HEK293 (cell line): ENCODE results near the gene LRRC8C.

Experiments
- CTCF ChIA-PET: fragments of 350-600 bp; formaldehyde crosslinking; extraction: SDS; loops from one replicate; lab custom pipeline; 2021; ENCODE audit warnings: antibody characterized with exemption; lab: Yijun Ruan, JAX
- POLR2A ChIA-PET: fragments of 300-600 bp; formaldehyde crosslinking; extraction: SDS; loops from one replicate; lab custom pipeline; 2020; ENCODE audit warnings: antibody characterized with exemption, inconsistent platforms; lab: Yijun Ruan, JAX
- H3K27ac ChIP-seq: fragments of 200-500 bp; sonication (Bioruptor generic); 2 replicates; pipeline ENCODE4 v1.5.1; 2014; ENCODE audit warnings: low read depth, low read length, control low read depth, inconsistent platforms; ENCODE audit errors: extremely low read depth
- H3K36me3 ChIP-seq, 2 experiments: fragments of 200-500 bp in 1 of 2; sonication (Bioruptor generic) in 1 of 2; 1 replicate in 1 of 2; 2 replicates in 1 of 2; pipeline ENCODE4 v1.5.1; 2014 to 2017; ENCODE audit warnings: inconsistent platforms in 2 of 2, low read length in 2 of 2; ENCODE audit not compliant: control insufficient read depth in 2 of 2, insufficient read depth in 1 of 2
- H3K4me1 ChIP-seq: fragments of 200-500 bp; sonication (Bioruptor generic); 2 replicates; pipeline ENCODE4 v1.5.1; 2014; ENCODE audit warnings: mild to moderate bottlenecking, low read length, inconsistent platforms; ENCODE audit not compliant: control insufficient read depth, insufficient read depth
- H3K4me3 ChIP-seq: 2 replicates; pipeline ENCODE4 v1.5.1; 2011; ENCODE audit warnings: low read depth, mild to moderate bottlenecking, control low read depth, low read length, moderate library complexity
- H3K9me3 ChIP-seq: fragments of 200-500 bp; sonication (Bioruptor generic); 2 replicates; pipeline ENCODE4 v1.5.1; 2014; ENCODE audit warnings: low read depth, low read length, inconsistent platforms; ENCODE audit not compliant: control insufficient read depth, insufficient read depth
- HOXD13 ChIP-seq: sonication (generic); formaldehyde crosslinking; IDR thresholded peaks from 2 replicates; pipeline ENCODE4 v1.8.0; 2022; ENCODE audit warnings: missing genetic modification reagents, borderline replicate concordance
- KLF10 ChIP-seq: fragments of 450-650 bp; IDR thresholded peaks from 2 replicates; pipeline ENCODE4 v1.5.1; 2018; ENCODE audit warnings: missing biosample characterization, mild to moderate bottlenecking, missing genetic modification characterization
- SETDB1 ChIP-seq: IDR thresholded peaks from one replicate; pipeline ENCODE4 v1.6.1; 2017; ENCODE audit warnings: mild to moderate bottlenecking, low read length, moderate library complexity, mixed read lengths; ENCODE audit not compliant: insufficient read length
- ZNF10 ChIP-seq: fragments of 450-650 bp; formaldehyde crosslinking; IDR thresholded peaks from 2 replicates; pipeline ENCODE4 v1.5.1; 2017; ENCODE audit warnings: missing biosample characterization, missing genetic modification characterization
- ZNF16 ChIP-seq: fragments of 450-650 bp; formaldehyde crosslinking; IDR thresholded peaks from 2 replicates; pipeline ENCODE4 v1.5.1; 2016; ENCODE audit warnings: low read depth, missing biosample characterization, missing genetic modification characterization
- ZNF274 ChIP-seq, 2 experiments: fragments of 200-500 bp in 1 of 2; fragments of 450-650 bp in 1 of 2; sonication (Bioruptor generic) in 1 of 2; formaldehyde crosslinking in 1 of 2; IDR thresholded peaks; 2 replicates each; pipeline versions ENCODE4 v1.5.1 to v1.6.1; 2014 to 2016; ENCODE audit warnings: borderline replicate concordance in 1 of 2, inconsistent platforms in 1 of 2, low read length in 1 of 2, missing biosample characterization in 1 of 2, missing genetic modification characterization in 1 of 2
- ZNF324 ChIP-seq: fragments of 450-650 bp; formaldehyde crosslinking; IDR thresholded peaks from 2 replicates; pipeline ENCODE4 v1.5.1; 2016; ENCODE audit warnings: missing biosample characterization, missing genetic modification characterization
- ZNF473 ChIP-seq: fragments of 450-650 bp; formaldehyde crosslinking; IDR thresholded peaks from 2 replicates; pipeline ENCODE4 v1.5.1; 2017; ENCODE audit warnings: missing biosample characterization, missing genetic modification characterization
- ZNF48 ChIP-seq: fragments of 450-650 bp; formaldehyde crosslinking; IDR thresholded peaks from 2 replicates; pipeline ENCODE4 v1.5.1; 2016; ENCODE audit warnings: missing biosample characterization, missing genetic modification characterization
- ZNF510 ChIP-seq: fragments of 450-650 bp; formaldehyde crosslinking; IDR thresholded peaks from 2 replicates; pipeline ENCODE4 v1.5.1; 2018; ENCODE audit warnings: mild to moderate bottlenecking, missing genetic modification characterization, missing biosample characterization; ENCODE audit not compliant: insufficient replicate concordance
- ZNF544 ChIP-seq: fragments of 450-650 bp; formaldehyde crosslinking; IDR thresholded peaks from 2 replicates; pipeline ENCODE4 v1.5.0; 2017; ENCODE audit warnings: missing biosample characterization, missing genetic modification characterization
- ZNF658 ChIP-seq: fragments of 450-650 bp; formaldehyde crosslinking; IDR thresholded peaks from 2 replicates; pipeline ENCODE4; 2016; ENCODE audit warnings: missing biosample characterization, missing genetic modification characterization
- ZNF776 ChIP-seq: fragments of 450-650 bp; formaldehyde crosslinking; IDR thresholded peaks from 2 replicates; pipeline ENCODE4 v1.5.0; 2017; ENCODE audit warnings: missing biosample characterization, missing genetic modification characterization, borderline replicate concordance
- ZSCAN23 ChIP-seq: fragments of 450-650 bp; formaldehyde crosslinking; IDR thresholded peaks from 2 replicates; pipeline ENCODE4 v1.5.1; 2016; ENCODE audit warnings: missing biosample characterization, missing genetic modification characterization
- TF ChIP-seq, protein P1 (sequence below): fragments of 450-650 bp; formaldehyde crosslinking; conservative IDR thresholded peaks from 2 replicates; pipeline ENCODE4 v1.5.1; 2016; ENCODE audit warnings: low read depth, missing biosample characterization, missing genetic modification characterization
- TF ChIP-seq, protein P2 (sequence below): fragments of 450-650 bp; formaldehyde crosslinking; conservative IDR thresholded peaks from 2 replicates; pipeline ENCODE4 v1.5.1; 2016; ENCODE audit warnings: low read depth, missing biosample characterization, missing genetic modification characterization
- TF ChIP-seq, protein P3 (sequence below): IDR thresholded peaks from 2 replicates; pipeline ENCODE4 v1.6.1; 2011; ENCODE audit warnings: mild to moderate bottlenecking, low read depth, low read length, borderline replicate concordance
- TF ChIP-seq, protein P4 (sequence below): fragments of 450-650 bp; formaldehyde crosslinking; IDR thresholded peaks from 2 replicates; pipeline ENCODE4 v1.5.1; 2016; ENCODE audit warnings: missing biosample characterization, missing genetic modification characterization
- TF ChIP-seq, protein P5 (sequence below): fragments of 450-650 bp; formaldehyde crosslinking; IDR thresholded peaks from 2 replicates; pipeline ENCODE4 v1.5.1; 2016; ENCODE audit warnings: missing biosample characterization, missing genetic modification characterization

LRRC8C gene

DNA sequence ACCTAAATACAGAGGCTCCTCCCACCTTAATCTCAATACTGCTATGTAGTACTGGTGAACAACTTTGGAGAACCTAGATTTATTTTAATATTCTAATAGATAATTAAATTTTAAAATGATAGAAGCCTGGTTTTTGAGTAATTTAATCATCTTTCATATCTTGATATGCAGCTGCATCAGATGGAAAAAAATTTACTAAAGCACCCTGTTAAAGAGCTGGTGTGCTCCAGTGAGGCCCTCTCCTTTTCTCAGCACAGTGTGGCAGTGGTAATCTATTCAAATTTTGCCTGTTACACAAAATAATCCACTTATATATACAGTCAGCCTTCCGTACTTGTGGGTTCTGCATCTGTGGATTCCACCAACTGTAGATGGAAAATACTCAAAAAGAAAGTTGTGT lies 82.8 kb downstream of the LRRC8C start (continued):
- TF ChIP-seq, protein P1, sequence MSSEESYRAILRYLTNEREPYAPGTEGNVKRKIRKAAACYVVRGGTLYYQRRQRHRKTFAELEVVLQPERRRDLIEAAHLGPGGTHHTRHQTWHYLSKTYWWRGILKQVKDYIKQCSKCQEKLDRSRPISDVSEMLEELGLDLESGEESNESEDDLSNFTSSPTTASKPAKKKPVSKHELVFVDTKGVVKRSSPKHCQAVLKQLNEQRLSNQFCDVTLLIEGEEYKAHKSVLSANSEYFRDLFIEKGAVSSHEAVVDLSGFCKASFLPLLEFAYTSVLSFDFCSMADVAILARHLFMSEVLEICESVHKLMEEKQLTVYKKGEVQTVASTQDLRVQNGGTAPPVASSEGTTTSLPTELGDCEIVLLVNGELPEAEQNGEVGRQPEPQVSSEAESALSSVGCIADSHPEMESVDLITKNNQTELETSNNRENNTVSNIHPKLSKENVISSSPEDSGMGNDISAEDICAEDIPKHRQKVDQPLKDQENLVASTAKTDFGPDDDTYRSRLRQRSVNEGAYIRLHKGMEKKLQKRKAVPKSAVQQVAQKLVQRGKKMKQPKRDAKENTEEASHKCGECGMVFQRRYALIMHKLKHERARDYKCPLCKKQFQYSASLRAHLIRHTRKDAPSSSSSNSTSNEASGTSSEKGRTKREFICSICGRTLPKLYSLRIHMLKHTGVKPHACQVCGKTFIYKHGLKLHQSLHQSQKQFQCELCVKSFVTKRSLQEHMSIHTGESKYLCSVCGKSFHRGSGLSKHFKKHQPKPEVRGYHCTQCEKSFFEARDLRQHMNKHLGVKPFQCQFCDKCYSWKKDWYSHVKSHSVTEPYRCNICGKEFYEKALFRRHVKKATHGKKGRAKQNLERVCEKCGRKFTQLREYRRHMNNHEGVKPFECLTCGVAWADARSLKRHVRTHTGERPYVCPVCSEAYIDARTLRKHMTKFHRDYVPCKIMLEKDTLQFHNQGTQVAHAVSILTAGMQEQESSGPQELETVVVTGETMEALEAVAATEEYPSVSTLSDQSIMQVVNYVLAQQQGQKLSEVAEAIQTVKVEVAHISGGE (tag by site-specific recombination): no peak
- TF ChIP-seq, protein P2, sequence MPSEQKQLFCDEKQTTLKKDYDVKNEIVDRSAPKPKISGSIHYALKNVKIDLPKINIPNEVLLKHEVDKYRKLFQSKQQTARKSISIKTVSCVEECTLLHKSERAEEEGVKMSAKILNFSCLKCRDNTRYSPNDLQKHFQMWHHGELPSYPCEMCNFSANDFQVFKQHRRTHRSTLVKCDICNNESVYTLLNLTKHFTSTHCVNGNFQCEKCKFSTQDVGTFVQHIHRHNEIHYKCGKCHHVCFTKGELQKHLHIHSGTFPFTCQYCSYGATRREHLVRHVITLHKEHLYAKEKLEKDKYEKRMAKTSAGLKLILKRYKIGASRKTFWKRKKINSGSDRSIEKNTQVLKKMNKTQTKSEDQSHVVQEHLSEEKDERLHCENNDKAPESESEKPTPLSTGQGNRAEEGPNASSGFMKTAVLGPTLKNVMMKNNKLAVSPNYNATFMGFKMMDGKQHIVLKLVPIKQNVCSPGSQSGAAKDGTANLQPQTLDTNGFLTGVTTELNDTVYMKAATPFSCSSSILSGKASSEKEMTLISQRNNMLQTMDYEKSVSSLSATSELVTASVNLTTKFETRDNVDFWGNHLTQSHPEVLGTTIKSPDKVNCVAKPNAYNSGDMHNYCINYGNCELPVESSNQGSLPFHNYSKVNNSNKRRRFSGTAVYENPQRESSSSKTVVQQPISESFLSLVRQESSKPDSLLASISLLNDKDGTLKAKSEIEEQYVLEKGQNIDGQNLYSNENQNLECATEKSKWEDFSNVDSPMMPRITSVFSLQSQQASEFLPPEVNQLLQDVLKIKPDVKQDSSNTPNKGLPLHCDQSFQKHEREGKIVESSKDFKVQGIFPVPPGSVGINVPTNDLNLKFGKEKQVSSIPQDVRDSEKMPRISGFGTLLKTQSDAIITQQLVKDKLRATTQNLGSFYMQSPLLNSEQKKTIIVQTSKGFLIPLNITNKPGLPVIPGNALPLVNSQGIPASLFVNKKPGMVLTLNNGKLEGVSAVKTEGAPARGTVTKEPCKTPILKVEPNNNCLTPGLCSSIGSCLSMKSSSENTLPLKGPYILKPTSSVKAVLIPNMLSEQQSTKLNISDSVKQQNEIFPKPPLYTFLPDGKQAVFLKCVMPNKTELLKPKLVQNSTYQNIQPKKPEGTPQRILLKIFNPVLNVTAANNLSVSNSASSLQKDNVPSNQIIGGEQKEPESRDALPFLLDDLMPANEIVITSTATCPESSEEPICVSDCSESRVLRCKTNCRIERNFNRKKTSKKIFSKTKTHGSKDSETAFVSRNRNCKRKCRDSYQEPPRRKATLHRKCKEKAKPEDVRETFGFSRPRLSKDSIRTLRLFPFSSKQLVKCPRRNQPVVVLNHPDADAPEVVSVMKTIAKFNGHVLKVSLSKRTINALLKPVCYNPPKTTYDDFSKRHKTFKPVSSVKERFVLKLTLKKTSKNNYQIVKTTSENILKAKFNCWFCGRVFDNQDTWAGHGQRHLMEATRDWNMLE: no peak

DNA sequence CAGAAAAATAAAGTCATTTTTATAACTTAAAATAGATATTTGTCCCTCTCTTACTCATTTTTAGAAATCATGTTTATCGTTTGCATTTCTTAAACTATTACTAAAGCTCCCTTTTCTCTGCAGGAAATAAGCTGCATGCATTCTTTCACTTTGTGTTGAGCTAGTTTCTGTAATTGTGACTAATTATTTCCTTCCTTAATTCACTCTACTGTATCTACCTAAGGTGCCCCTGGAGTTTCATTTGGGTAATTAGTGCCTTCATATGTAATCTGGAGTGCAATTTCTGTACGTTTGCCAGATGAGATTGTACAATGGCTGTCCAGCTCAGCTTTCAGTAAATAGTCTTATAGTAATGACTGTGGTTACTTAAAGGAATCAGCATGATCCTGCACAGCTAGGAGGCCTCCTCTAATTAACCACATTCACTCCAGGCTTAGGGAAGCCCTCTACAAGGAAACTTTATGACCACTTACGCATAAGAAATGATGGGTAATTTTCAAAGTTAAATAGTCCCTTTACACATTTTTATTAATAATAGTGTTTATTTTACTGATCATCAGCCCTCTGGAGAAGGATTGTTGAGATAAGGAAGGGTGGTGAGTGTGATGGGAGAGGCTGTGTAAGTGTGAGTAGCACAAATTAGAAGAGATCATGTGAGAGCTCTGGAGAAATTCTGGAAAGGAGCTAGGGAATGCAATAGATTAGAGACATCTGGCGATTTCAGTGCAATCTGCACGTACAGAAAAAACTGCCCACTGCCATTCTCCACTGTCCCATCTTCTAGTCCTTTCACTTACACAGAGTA lies 86.8 kb downstream of the LRRC8C start:
- CTCF ChIA-PET: interaction anchor here (0.5 to 3.2 kb wide), 5 partner anchors 9 to 122 kb away, joined by 3 to 17 read pairs (median 3); no protein-coding TSS in a partner anchor
- H3K4me1 ChIP-seq: peaks cover 22% of the 10 kb centered on the region
- POLR2A ChIA-PET: interaction anchor here (0.9 kb wide), 1 partner anchor 86 kb away, joined by 3 read pairs; no protein-coding TSS in a partner anchor
- H3K36me3 ChIP-seq: no peaks in the 10 kb centered on the region
- no peaks in the 10 kb centered on the region for H3K9me3 ChIP-seq
- H3K4me3 ChIP-seq: no peak overlapping the region
- 0 out of 2 replicates have a peak overlapping the region, but pooled peaks have one; percentile 39 for H3K27ac ChIP-seq
- TF ChIP-seq ZNF16 (tag by site-specific recombination) (no peak), SETDB1 (no peak), HOXD13 (CRISPR knock-in tag) (no peak), ZNF48 (tag by site-specific recombination) (no peak), ZNF324 (tag by site-specific recombination) (peak; percentile 36; the same call in 1 of the 2 replicates), ZNF10 (tag by site-specific recombination) (peak; percentile 88), KLF10 (tag by site-specific recombination) (peak; percentile 88; the same call in 1 of the 2 replicates), ZNF658 (tag by site-specific recombination) (no peak), ZNF274 (IDR thresholded peaks at IDR 0.05; ENCODE audit: low read length) (no peak), ZNF274 (tag by site-specific recombination; IDR thresholded peaks at IDR 0.05; ENCODE audit: borderline replicate concordance) (no peak), ZNF544 (no peak), ZNF776 (tag by site-specific recombination) (no peak), ZNF510 (tag by site-specific recombination) (no peak), ZSCAN23 (tag by site-specific recombination) (peak; percentile 86; the same call in 1 of the 2 replicates), ZNF473 (no peak)
- TF ChIP-seq, protein P3, sequence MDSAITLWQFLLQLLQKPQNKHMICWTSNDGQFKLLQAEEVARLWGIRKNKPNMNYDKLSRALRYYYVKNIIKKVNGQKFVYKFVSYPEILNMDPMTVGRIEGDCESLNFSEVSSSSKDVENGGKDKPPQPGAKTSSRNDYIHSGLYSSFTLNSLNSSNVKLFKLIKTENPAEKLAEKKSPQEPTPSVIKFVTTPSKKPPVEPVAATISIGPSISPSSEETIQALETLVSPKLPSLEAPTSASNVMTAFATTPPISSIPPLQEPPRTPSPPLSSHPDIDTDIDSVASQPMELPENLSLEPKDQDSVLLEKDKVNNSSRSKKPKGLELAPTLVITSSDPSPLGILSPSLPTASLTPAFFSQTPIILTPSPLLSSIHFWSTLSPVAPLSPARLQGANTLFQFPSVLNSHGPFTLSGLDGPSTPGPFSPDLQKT: no peak
- TF ChIP-seq, protein P4, sequence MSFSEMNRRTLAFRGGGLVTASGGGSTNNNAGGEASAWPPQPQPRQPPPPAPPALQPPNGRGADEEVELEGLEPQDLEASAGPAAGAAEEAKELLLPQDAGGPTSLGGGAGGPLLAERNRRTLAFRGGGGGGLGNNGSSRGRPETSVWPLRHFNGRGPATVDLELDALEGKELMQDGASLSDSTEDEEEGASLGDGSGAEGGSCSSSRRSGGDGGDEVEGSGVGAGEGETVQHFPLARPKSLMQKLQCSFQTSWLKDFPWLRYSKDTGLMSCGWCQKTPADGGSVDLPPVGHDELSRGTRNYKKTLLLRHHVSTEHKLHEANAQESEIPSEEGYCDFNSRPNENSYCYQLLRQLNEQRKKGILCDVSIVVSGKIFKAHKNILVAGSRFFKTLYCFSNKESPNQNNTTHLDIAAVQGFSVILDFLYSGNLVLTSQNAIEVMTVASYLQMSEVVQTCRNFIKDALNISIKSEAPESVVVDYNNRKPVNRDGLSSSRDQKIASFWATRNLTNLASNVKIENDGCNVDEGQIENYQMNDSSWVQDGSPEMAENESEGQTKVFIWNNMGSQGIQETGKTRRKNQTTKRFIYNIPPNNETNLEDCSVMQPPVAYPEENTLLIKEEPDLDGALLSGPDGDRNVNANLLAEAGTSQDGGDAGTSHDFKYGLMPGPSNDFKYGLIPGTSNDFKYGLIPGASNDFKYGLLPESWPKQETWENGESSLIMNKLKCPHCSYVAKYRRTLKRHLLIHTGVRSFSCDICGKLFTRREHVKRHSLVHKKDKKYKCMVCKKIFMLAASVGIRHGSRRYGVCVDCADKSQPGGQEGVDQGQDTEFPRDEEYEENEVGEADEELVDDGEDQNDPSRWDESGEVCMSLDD (tag by site-specific recombination): no peak
- TF ChIP-seq, protein P5, sequence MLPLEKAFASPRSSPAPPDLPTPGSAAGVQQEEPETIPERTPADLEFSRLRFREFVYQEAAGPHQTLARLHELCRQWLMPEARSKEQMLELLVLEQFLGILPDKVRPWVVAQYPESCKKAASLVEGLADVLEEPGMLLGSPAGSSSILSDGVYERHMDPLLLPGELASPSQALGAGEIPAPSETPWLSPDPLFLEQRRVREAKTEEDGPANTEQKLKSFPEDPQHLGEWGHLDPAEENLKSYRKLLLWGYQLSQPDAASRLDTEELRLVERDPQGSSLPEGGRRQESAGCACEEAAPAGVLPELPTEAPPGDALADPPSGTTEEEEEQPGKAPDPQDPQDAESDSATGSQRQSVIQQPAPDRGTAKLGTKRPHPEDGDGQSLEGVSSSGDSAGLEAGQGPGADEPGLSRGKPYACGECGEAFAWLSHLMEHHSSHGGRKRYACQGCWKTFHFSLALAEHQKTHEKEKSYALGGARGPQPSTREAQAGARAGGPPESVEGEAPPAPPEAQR (tag by site-specific recombination): no peak
